Cardiac fibroblast (primary cell): Measurements from ENCODE around the gene STMN3.

Source experiments
- DNase-seq, 2 donors: peaks; one replicate each; pipeline versions ENCODE4 v3.0.0 to v3.0.0-alpha.2; 2010; ENCODE audit warnings: low read depth in 2 of 2
- H3K4me3 ChIP-seq, 2 donors: replicated peaks in 1 of 2; 1 replicate in 1 of 2; 2 replicates in 1 of 2; pipeline ENCODE4 v1.5.1; 2011; ENCODE audit warnings: low read depth in 2 of 2, low read length in 2 of 2, mild to moderate bottlenecking in 2 of 2, moderate library complexity in 1 of 2
- CTCF ChIP-seq: IDR thresholded peaks from one replicate; pipeline ENCODE4 v1.5.1; 2011; ENCODE audit warnings: low read depth, mild to moderate bottlenecking, low read length, inconsistent platforms

STMN3 gene

GRCh38 chr20:63695424-63696305, 42.4 kb upstream of the STMN3 start:
- H3K4me3 ChIP-seq, result no peak overlapping the region
- no peak for DNase-seq
- no peak for TF ChIP-seq CTCF

- TF ChIP-seq CTCF, result no peak
- H3K4me3 ChIP-seq, result no peak overlapping the region
- DNase-seq, result no peak
These were observed 41.6 kb upstream of the STMN3 start for GRCh38 chr20:63694584-63695423.

GRCh38 chr20:63693733-63694583, 40.7 kb upstream of the STMN3 start:
- no peak overlapping the region for H3K4me3 ChIP-seq
- DNase-seq, result no peak
- TF ChIP-seq CTCF, result no peak

GRCh38 chr20:63693083-63693732, 40.0 kb upstream of the STMN3 start:
- no peak overlapping the region for H3K4me3 ChIP-seq
- no peak for DNase-seq
- TF ChIP-seq CTCF, result no peak

GRCh38 chr20:63692436-63693082, 39.3 kb upstream of the STMN3 start:
- H3K4me3 ChIP-seq, result no peak overlapping the region
- peak in 1 of 2 donors; percentile 34 for DNase-seq
- TF ChIP-seq CTCF, result peak; percentile 32
